ENCODE data around the gene MYLK2. TPM values are rescaled to one million over a fixed set of nuclear protein-coding genes. Genes with fewer than 3 reads are reported as not detected.

The MYLK2 gene
- total RNA-seq, 1 experiment from 2014 or later, result 0.74 TPM

DNA sequence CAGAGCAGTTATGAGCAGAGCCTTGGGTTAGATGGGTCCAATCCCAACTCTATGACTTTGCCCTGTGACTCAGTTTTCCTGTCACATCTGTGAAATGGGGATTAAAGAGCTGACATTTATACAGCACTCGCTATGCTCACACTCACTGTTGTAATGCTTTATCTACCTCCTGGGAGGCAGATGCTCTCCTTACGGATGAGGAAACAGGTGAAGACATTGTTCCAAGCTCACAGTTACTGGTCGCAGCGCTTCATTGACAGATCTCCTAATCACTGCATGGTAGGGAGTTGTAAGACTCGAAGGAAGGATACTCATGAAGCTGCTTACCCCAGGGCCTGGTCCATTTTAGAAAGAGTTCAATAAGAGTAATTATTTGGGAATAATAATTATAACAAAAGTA, 2.9 kb upstream of the MYLK2 start:
- H3K27me3 ChIP-seq (ENCODE audit: insufficient read depth, low read length), result no peaks in the 10 kb centered on the region
- WGBS (ENCODE audit: extremely low coverage, insufficient read length, low lambda C conversion rate), result no CpG with 5 or more reads among the region's 5 CpGs
- Mint-ChIP-seq H3K4me3 (no peak overlapping the region), H3K4me1 (peaks cover 9 to 28% of the 10 kb centered on the region in 2 experiments), H3K9me3 (no peaks in the 10 kb centered on the region), H3K27me3 (ENCODE audit: low read depth) (peaks cover 2% of the 10 kb centered on the region; the same call in 1 of the 2 replicates), H3K36me3 (ENCODE audit: insufficient read depth in 1 of 3, low read depth in 3 of 3) (no peaks in the 10 kb centered on the region), H3K27ac (no peak overlapping the region)
- no peak overlapping the region for H2BK12ac ChIP-seq (ENCODE audit: insufficient read length, low read depth, low read length)
- H3K4me2 ChIP-seq (ENCODE audit: insufficient read depth, insufficient read length, low read length), result no peak overlapping the region
- no peak overlapping the region for H2AK5ac ChIP-seq (ENCODE audit: insufficient read length, low read length)
- no peak overlapping the region for H2BK120ac ChIP-seq (ENCODE audit: low read depth, low read length, poor library complexity, severe bottlenecking)
- H4K20me1 ChIP-seq (ENCODE audit: control insufficient read depth, insufficient read depth, insufficient read length), result no peaks in the 10 kb centered on the region
- no peak overlapping the region for H3K4ac ChIP-seq (ENCODE audit: low read depth, low read length)
- no peaks in the 10 kb centered on the region for H3K23me2 ChIP-seq (ENCODE audit: insufficient read length, low read depth, low read length, poor library complexity, severe bottlenecking)
- no peaks in the 10 kb centered on the region for H3K79me1 ChIP-seq (ENCODE audit: insufficient read depth, low read depth, low read length, poor library complexity, severe bottlenecking)
- H4K5ac ChIP-seq (ENCODE audit: insufficient read length, low read depth, low read length), result no peak overlapping the region
- no peak overlapping the region for H3K27ac ChIP-seq (ENCODE audit: insufficient read length, low read depth, low read length)
- no peak overlapping the region for H2AFZ ChIP-seq (ENCODE audit: low read length)
- no peak overlapping the region for H3K9ac ChIP-seq (ENCODE audit: extremely low read depth, insufficient read length, low read length)
- no peak for DNase-seq
- H2BK15ac ChIP-seq (ENCODE audit: low read depth, low read length), result no peak overlapping the region
- H3K56ac ChIP-seq (ENCODE audit: insufficient read length, low read depth, low read length), result no peak overlapping the region
- no peak overlapping the region for H3K23ac ChIP-seq (ENCODE audit: insufficient read length, low read depth, low read length)
- no peak overlapping the region for H2BK5ac ChIP-seq (ENCODE audit: insufficient read length, low read length)
- no peak overlapping the region for H2BK20ac ChIP-seq (ENCODE audit: low read depth, low read length, poor library complexity, severe bottlenecking)
- no peak overlapping the region for H4K91ac ChIP-seq (ENCODE audit: insufficient read length, low read depth, low read length)
- H4K8ac ChIP-seq (replicated peaks; ENCODE audit: insufficient read length, low read depth, low read length), result no peak overlapping the region
- no peaks in the 10 kb centered on the region for H3K79me2 ChIP-seq (ENCODE audit: insufficient read depth, low read length)
- H3K18ac ChIP-seq (ENCODE audit: insufficient read length, low read depth, low read length), result no peak overlapping the region
- no peaks in the 10 kb centered on the region for H3K4me1 ChIP-seq (ENCODE audit: insufficient read depth, low read length)
- H3T11ph ChIP-seq (ENCODE audit: low read length), result no peak overlapping the region
- H3K14ac ChIP-seq (ENCODE audit: insufficient read depth, low read length), result no peak overlapping the region
- no peaks in the 10 kb centered on the region for H3K9me3 ChIP-seq (ENCODE audit: control insufficient read depth, low read depth, low read length)
- TF ChIP-seq, protein P1, sequence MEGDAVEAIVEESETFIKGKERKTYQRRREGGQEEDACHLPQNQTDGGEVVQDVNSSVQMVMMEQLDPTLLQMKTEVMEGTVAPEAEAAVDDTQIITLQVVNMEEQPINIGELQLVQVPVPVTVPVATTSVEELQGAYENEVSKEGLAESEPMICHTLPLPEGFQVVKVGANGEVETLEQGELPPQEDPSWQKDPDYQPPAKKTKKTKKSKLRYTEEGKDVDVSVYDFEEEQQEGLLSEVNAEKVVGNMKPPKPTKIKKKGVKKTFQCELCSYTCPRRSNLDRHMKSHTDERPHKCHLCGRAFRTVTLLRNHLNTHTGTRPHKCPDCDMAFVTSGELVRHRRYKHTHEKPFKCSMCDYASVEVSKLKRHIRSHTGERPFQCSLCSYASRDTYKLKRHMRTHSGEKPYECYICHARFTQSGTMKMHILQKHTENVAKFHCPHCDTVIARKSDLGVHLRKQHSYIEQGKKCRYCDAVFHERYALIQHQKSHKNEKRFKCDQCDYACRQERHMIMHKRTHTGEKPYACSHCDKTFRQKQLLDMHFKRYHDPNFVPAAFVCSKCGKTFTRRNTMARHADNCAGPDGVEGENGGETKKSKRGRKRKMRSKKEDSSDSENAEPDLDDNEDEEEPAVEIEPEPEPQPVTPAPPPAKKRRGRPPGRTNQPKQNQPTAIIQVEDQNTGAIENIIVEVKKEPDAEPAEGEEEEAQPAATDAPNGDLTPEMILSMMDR (conservative IDR thresholded peaks at IDR 0.05), result no peak

Measured in H9 (cell line).